Inflammatory macrophage treated with lipopolysaccharide for 1 hour (primary cell): ENCODE data around the gene OARD1.
"Not testable (repeated sequence)": the region's sequence is repeated elsewhere in the genome, so short reads cannot be mapped to it uniquely, and the experiment has no call there.

Experiments
- DNase-seq, 2 donors: peaks; one replicate each; pipeline ENCODE4 v3.0.0-alpha.2; 2020 to 2022

OARD1 gene

DNA sequence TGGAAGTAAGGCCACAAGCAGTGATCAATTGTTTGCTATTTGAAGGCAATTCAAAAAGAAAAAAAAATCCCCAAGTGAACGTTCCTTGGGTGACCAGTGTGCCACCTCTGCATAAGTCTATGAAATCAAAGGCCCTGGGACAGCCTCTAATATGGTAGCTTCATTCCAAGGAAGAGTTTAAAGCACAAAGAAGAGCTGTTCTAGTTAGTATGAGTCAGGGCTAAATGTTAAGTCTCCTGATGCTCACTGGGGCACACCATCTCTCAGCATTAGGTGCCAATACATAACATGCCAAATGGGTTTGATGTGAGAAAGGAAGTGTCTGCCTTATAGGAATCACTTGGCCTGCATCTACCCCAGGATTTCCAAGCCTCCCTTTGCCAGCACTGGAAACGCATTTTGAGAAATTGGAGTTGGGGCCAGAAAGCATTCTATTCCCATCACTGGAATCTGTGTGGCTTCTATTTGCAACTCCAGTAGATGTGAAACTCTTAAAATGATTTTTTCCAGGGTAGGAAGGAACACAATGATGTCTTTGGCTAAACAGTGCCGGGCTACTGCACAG, 46.1 kb downstream of the OARD1 start:
- DNase-seq = no peak

GRCh38 chr6:41023114-41023513, 49.0 kb downstream of the OARD1 start:
- DNase-seq = no peak

DNA sequence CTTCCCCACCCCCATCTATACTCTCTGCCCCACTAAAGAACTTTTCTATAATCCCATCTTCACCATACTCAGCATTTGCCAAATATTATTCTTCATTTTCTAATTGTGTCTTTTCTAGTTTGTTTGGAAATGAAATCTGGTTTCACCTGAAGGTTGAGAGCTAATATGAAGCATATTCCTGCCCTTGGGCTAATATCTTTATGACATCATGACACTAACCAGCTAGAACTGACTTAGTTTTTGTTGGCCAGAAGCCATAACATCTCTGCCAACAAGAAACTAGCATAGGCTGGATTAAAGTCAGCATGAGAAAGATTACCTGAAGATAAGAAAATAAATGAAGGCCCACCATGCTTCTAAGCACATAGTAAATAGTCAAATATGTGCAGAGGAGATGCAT, 49.9 kb downstream of the OARD1 start:
- no peak for DNase-seq

DNA sequence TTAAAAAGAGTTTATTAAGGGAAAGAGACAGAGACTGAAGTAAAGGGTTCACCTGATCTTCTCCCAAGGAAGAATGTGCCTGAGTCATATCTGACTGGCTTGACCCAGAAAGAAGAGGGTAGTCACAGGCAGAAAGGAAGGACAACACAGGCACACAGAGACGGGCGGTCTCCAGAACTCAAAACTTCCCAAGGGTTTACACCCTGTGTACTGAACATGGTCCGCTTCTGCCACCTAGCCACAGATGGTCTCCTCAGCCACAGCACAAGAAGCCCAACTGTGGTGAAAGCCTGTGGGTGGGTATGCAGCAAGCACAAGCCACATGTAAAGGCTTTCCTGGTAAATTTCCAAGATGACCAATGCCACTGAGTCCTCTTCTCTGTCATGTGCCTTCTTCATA, 50.3 kb downstream of the OARD1 start:
- peak in 1 of 2 donors; percentile 11 for DNase-seq

GRCh38 chr6:41017663-41018062, 54.5 kb downstream of the OARD1 start:
- no peak for DNase-seq

DNA sequence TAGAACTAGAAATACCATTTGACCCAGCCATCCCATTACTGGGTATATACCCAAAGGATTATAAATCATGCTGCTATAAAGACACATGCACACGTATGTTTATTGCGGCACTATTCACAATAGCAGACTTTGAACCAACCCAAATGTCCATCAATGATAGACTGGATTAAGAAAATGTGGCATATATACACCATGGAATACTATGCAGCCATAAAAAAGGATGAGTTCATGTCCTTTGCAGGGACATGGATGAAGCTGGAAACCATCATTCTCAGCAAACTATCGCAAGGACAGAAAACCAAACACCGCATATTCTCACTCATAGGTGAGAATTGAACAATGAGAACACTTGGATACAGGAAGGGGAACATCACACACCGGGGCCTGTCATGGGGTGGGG, 56.3 kb downstream of the OARD1 start:
- not testable (repeated sequence) for DNase-seq

DNA sequence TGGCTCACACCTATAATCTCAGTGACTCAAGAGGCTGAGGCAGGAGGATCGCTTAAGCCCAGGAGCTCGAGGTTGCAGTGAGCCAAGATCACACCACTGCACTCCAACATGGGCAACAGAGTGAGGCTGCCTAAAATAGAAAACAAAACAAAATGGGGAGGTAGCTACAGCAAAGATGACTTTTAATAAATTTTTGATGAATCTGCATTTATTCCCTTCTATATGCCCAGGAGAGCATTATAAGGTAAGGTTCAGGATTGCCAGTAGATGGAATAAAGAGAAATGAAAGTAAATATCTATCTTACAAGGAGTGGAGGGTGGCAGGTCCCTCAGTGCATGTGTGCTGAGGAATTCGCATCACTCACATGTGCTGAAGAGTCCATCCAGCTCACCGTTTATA, 57.4 kb downstream of the OARD1 start:
- no peak for DNase-seq
